ENCODE results near the gene PTBP1. TPM values are rescaled to one million over a fixed set of nuclear protein-coding genes. Genes with fewer than 3 reads are reported as not detected.

PTBP1 gene
- total and polyA plus RNA-seq, 2 of the 13 experiments (the other 11 are each of a cell fraction or from before 2014, with no cell fraction given) = 195 to 288 TPM

- peak in 1 of 2 experiments; percentile 9; a peak in 2 of 4 replicates for TF ChIP-seq REST (IDR thresholded peaks at IDR 0.05; ENCODE audit: borderline replicate concordance in 1 of 2, low read depth in 1 of 2, low read length in 2 of 2)
- no peak for TF ChIP-seq ZNF18 (CRISPR knock-in tag; IDR thresholded peaks at IDR 0.05; ENCODE audit: insufficient replicate concordance)
- no peak for TF ChIP-seq ZNF30 (CRISPR knock-in tag; IDR thresholded peaks at IDR 0.05)
- TF ChIP-seq HBP1 (CRISPR knock-in tag; IDR thresholded peaks at IDR 0.05; ENCODE audit: low read depth) = no peak; the same call in 1 of the 2 replicates
- TF ChIP-seq MIXL1 (CRISPR knock-in tag; IDR thresholded peaks at IDR 0.05) = no peak
- TF ChIP-seq ZNF790 (CRISPR knock-in tag; IDR thresholded peaks at IDR 0.05; ENCODE audit: borderline replicate concordance) = no peak
- TF ChIP-seq ZNF616 (CRISPR knock-in tag; IDR thresholded peaks at IDR 0.05; ENCODE audit: low read depth) = no peak; the same call in 1 of the 2 replicates
- no peak for TF ChIP-seq ZNF652 (CRISPR knock-in tag; IDR thresholded peaks at IDR 0.05; ENCODE audit: borderline replicate concordance, low read depth)
- TF ChIP-seq ZNF10 (CRISPR knock-in tag; IDR thresholded peaks at IDR 0.05; ENCODE audit: borderline replicate concordance, low read depth) = no peak
- no peak for TF ChIP-seq NFRKB (IDR thresholded peaks at IDR 0.05)
- no peak for TF ChIP-seq TEAD2 (CRISPR knock-in tag; IDR thresholded peaks at IDR 0.05)
- TF ChIP-seq ZNF879 (CRISPR knock-in tag; IDR thresholded peaks at IDR 0.05) = no peak
- TF ChIP-seq, protein P1, sequence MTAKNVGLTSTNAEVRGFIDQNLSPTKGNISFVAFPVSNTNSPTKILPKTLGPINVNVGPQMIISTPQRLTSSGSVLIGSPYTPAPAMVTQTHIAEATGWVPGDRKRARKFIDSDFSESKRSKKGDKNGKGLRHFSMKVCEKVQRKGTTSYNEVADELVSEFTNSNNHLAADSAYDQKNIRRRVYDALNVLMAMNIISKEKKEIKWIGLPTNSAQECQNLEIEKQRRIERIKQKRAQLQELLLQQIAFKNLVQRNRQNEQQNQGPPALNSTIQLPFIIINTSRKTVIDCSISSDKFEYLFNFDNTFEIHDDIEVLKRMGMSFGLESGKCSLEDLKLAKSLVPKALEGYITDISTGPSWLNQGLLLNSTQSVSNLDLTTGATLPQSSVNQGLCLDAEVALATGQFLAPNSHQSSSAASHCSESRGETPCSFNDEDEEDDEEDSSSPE (CRISPR knock-in tag; IDR thresholded peaks at IDR 0.05) = peak; percentile 70
- TF ChIP-seq ZNF572 (CRISPR knock-in tag; IDR thresholded peaks at IDR 0.05) = no peak
- no peak for TF ChIP-seq ZKSCAN1 (IDR thresholded peaks at IDR 0.05; ENCODE audit: low read length)
- TF ChIP-seq ZBTB10 (CRISPR knock-in tag; IDR thresholded peaks at IDR 0.05; ENCODE audit: borderline replicate concordance) = no peak
- 0 out of 2 replicates have a peak, but pooled peaks have one; percentile 38 for TF ChIP-seq IRX3 (CRISPR knock-in tag; IDR thresholded peaks at IDR 0.05; ENCODE audit: borderline replicate concordance, low read depth)
- no peak for TF ChIP-seq MAFG (CRISPR knock-in tag; IDR thresholded peaks at IDR 0.05)
These were observed 519 bp downstream of the PTBP1 start (continued) for GRCh38 chr19:797528-798414.
